RWPE2 (cell line): ENCODE results near the gene DEDD2.

Source experiments
- ATAC-seq: fragments of 200-7000 bp; cut with Tn5 transposase; 3 replicates; pipeline ENCODE4 v1.9.1; 2021; ENCODE audit warnings: low read depth
- DNase-seq: peaks from one replicate; pipeline ENCODE4 v3.0.0-alpha.2; 2020; ENCODE audit warnings: low spot score
- H3K27ac ChIP-seq: fragments of 450-650 bp; 2 replicates; pipeline ENCODE4 v1.5.1; 2017; ENCODE audit warnings: mild to moderate bottlenecking; ENCODE audit not compliant: poor library complexity, severe bottlenecking
- H3K27me3 ChIP-seq: fragments of 250-450 bp; sonication (Bioruptor Pico); 2 replicates; pipeline ENCODE4 v1.5.1; 2021; ENCODE audit warnings: mild to moderate bottlenecking, moderate library complexity; ENCODE audit not compliant: insufficient read depth, poor library complexity, severe bottlenecking
- H3K36me3 ChIP-seq: fragments of 250-450 bp; sonication (Bioruptor Pico); 2 replicates; pipeline ENCODE4 v1.5.1; 2020; ENCODE audit warnings: low read depth, mild to moderate bottlenecking, moderate library complexity
- H3K4me1 ChIP-seq: fragments of 250-450 bp; sonication (Bioruptor Pico); 2 replicates; pipeline ENCODE4 v1.5.1; 2021; ENCODE audit warnings: mild to moderate bottlenecking, moderate library complexity; ENCODE audit not compliant: insufficient read depth, poor library complexity, severe bottlenecking
- H3K4me3 ChIP-seq: fragments of 250-450 bp; sonication (Bioruptor Pico); 2 replicates; pipeline ENCODE4 v1.5.1; 2021; ENCODE audit warnings: mild to moderate bottlenecking, moderate library complexity; ENCODE audit not compliant: severe bottlenecking
- H3K9me3 ChIP-seq: fragments of 250-450 bp; sonication (Bioruptor Pico); 2 replicates; pipeline ENCODE4 v1.5.1; 2021; ENCODE audit warnings: mild to moderate bottlenecking, moderate library complexity; ENCODE audit not compliant: severe bottlenecking
- CTCF ChIP-seq: fragments of 450-650 bp; IDR thresholded peaks from one replicate; pipeline ENCODE4 v1.5.1; 2017; ENCODE audit warnings: mild to moderate bottlenecking, moderate library complexity; ENCODE audit not compliant: poor library complexity, severe bottlenecking

DEDD2 gene

DNA sequence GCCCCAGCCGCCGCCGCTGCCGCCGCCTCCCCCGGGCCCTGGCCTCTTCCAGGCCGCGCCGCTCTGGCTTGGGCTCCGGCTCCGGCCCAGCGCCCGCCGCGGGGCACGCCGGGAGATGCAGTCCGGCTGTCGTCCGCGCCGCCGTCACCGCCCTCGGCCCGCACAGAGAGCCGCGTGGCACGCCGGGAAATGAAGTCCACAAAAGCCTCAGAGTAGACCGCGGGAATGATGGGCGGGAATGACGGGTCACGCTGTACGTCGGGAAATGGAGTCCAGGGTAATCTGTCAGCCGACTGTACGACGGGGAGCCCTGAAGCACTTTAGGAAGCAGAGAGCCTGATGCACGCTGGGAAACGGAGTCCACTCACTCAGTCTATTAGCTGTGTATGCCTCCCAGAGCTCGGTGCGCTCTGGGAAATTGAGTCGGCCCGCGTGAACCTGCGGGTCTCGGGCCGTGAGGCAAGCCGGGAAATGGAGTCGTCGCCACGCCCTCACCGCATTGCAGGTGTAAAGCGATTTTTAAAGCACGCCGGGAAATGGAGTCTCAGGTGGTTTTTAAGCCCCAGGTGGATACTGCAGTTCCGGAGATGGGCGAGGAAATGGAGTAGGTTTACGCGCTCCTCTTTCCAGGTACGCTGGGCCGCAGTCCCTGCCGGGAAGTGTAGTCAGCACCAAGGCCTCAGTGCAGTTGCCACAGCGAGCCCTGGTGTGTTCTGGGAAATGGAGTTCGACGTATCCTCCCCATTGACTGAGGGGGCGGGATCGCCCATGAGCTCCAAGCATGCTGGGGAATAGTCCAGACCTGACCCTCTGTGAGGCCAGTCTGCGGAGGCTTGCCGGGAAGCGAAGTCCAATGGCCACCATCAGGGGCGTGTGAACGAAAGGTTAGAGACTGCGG, 25.3 kb upstream of the DEDD2 start, which contains the start of gene GSK3A:
Gene GSK3A (minus strand): TSS at position 91 of the 898 bp plus-strand sequence. CDS start 137 bp downstream, outside the sequence.
- Histone ChIP-seq H3K27me3 (no peaks in the 10 kb centered on the region), H3K9me3 (no peaks in the 10 kb centered on the region), H3K4me3 (peak within 1 kb of the TSS; percentile 96), H3K36me3 (peaks cover 28% of the 10 kb centered on the region), H3K4me1 (peaks cover 8% of the 10 kb centered on the region), H3K27ac (peak within 1 kb of the TSS; percentile 96)
- TF ChIP-seq CTCF: no peak
- ATAC-seq (peak; percentile 81), DNase-seq (peak; percentile 98)

- no peak for ATAC-seq
- DNase-seq: no peak
- Histone ChIP-seq H3K27me3 (no peaks in the 10 kb centered on the region), H3K27ac (peak overlapping the region; percentile 96), H3K36me3 (peaks cover 35% of the 10 kb centered on the region), H3K4me3 (peak overlapping the region; percentile 96), H3K4me1 (peaks cover 8% of the 10 kb centered on the region), H3K9me3 (no peaks in the 10 kb centered on the region)
- TF ChIP-seq CTCF: no peak
Measured at GRCh38 chr19:42242069-42242511, 24.6 kb upstream of the DEDD2 start.

- Histone ChIP-seq H3K36me3 (peaks cover 36% of the 10 kb centered on the region), H3K4me3 (peak overlapping the region; percentile 96), H3K9me3 (no peaks in the 10 kb centered on the region), H3K27me3 (no peaks in the 10 kb centered on the region), H3K4me1 (peaks cover 8% of the 10 kb centered on the region), H3K27ac (peak overlapping the region; percentile 96)
- DNase-seq: no peak
- no peak for TF ChIP-seq CTCF
- no peak for ATAC-seq
Measured at GRCh38 chr19:42241279-42241678, 23.8 kb upstream of the DEDD2 start.

DNA sequence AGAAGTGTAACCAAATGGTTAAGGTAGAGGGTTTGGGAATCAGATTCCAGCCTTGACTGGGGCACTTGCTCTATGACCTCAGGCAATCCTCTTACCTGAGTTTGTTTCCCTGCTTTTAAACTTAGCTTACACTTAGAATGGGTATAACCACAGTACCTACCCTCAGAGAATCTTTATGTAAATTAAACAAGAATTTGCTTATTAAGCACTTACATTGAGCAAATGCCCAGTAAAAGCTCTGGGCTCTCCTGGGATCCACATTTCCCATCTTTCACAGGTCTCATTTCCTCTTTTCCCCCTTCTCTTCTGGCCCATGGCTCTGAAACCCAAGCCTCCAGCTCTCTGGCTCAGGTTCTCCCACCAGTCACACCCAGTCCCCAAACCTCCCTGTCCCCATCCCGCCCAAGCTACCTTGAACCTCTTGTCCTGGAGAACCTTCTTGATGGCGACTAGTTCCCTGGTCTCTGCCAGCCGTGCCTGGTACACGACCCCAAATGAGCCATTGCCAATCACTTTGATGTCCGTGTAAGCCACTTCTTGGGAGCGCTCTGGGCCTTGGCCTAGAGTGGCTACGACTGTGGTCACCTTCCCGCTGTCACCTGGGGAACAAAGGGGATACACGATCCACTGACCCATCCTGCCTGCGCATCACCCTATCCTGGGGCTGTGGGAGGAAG, 22.2 kb upstream of the DEDD2 start:
- H3K36me3 ChIP-seq: peaks cover 52% of the 10 kb centered on the region
- H3K9me3 ChIP-seq: no peaks in the 10 kb centered on the region
- no peak for ATAC-seq
- no peak for DNase-seq
- no peak overlapping the region for H3K4me3 ChIP-seq
- no peak for TF ChIP-seq CTCF
- no peak overlapping the region for H3K27ac ChIP-seq
- peaks cover 8% of the 10 kb centered on the region for H3K4me1 ChIP-seq
- no peaks in the 10 kb centered on the region for H3K27me3 ChIP-seq
